SU-DHL-6 (cell line): Measurements from ENCODE around the gene RASGRF2.

Experiments
- H2AFZ ChIP-seq: fragments of 200-600 bp; sonication (generic); 2 replicates; pipeline ENCODE4 v1.6.1; 2014; ENCODE audit warnings: low read depth, mild to moderate bottlenecking, moderate library complexity, mixed read lengths, antibody characterized with exemption, low read length; ENCODE audit not compliant: severe bottlenecking
- H3F3A ChIP-seq: fragments of 200-600 bp; shearing (Covaris generic); 2 replicates; pipeline ENCODE4 v1.6.0; 2016; ENCODE audit warnings: antibody characterized with exemption, mild to moderate bottlenecking; ENCODE audit not compliant: insufficient read depth
- H3K27ac ChIP-seq: fragments of 200-600 bp; sonication (generic); 2 replicates; pipeline ENCODE4 v1.5.1; 2016; ENCODE audit warnings: low read depth, mild to moderate bottlenecking, low read length, moderate library complexity, mixed read lengths
- H3K27me3 ChIP-seq: fragments of 200-600 bp; sonication (generic), shearing (Covaris generic); 2 replicates; pipeline ENCODE4 v1.6.0; 2014; ENCODE audit warnings: mild to moderate bottlenecking, low read length
- H3K36me3 ChIP-seq: fragments of 200-600 bp; sonication (generic); 2 replicates; pipeline ENCODE4 v1.6.1; 2014; ENCODE audit warnings: mild to moderate bottlenecking, low read length, mixed read lengths
- H3K4me2 ChIP-seq: fragments of 300-600, 200-600 bp; shearing (Covaris generic), sonication (generic); 2 replicates; pipeline ENCODE4 v1.6.0; 2014; ENCODE audit warnings: low read length, low read depth, mild to moderate bottlenecking; ENCODE audit not compliant: poor library complexity, severe bottlenecking
- H3K4me3 ChIP-seq: fragments of 200-600 bp; sonication (generic); 2 replicates; pipeline ENCODE4 v1.5.1; 2014; ENCODE audit warnings: antibody characterized with exemption, low read length, mild to moderate bottlenecking, mixed read lengths; ENCODE audit not compliant: insufficient read depth, poor library complexity, severe bottlenecking
- H3K79me2 ChIP-seq: fragments of 200-600 bp; sonication (generic); 2 replicates; pipeline ENCODE4 v1.6.1; 2014; ENCODE audit warnings: mild to moderate bottlenecking, low read length, moderate library complexity; ENCODE audit not compliant: insufficient read depth
- H3K9ac ChIP-seq: fragments of 200-600 bp; sonication (generic); 2 replicates; pipeline ENCODE4 v1.7.0; 2014; ENCODE audit warnings: mild to moderate bottlenecking, low read length
- H3K9me2 ChIP-seq: fragments of 200-600 bp; sonication (generic); replicated peaks from 2 replicates; pipeline ENCODE4 v1.6.1; 2014; ENCODE audit warnings: low read length; ENCODE audit not compliant: insufficient read depth
- H3K9me3 ChIP-seq: fragments of 200-600 bp; sonication (generic); 2 replicates; pipeline ENCODE4 v1.6.1; 2014; ENCODE audit warnings: low read length, mixed read lengths; ENCODE audit not compliant: insufficient read depth
- H4K20me1 ChIP-seq: fragments of 200-600 bp; sonication (generic); 2 replicates; pipeline ENCODE4 v1.6.1; 2014; ENCODE audit warnings: low read depth, mild to moderate bottlenecking, antibody characterized with exemption, low read length, moderate library complexity, mixed read lengths
- CTCF ChIP-seq: fragments of 200-600 bp; sonication (generic); IDR thresholded peaks from one replicate; pipeline ENCODE4 v1.5.1; 2017; ENCODE audit warnings: antibody characterized with exemption, mild to moderate bottlenecking, low read length, moderate library complexity; ENCODE audit not compliant: insufficient read depth, poor library complexity, severe bottlenecking
- EZH2phosphoT487 ChIP-seq: fragments of 200-600 bp; sonication (generic), shearing (Covaris generic); conservative IDR thresholded peaks from 2 replicates; pipeline ENCODE4 v1.6.1; 2018; ENCODE audit warnings: mild to moderate bottlenecking, antibody characterized with exemption, low read length, moderate library complexity, mixed read lengths

The RASGRF2 gene

GRCh38 chr5:80916676-80917075 is 43.5 kb upstream of the RASGRF2 start:
- Histone ChIP-seq H2AFZ (no peak overlapping the region), H3K36me3 (no peaks in the 10 kb centered on the region), H3K27me3 (no peaks in the 10 kb centered on the region), H3K9me2 (no peaks in the 10 kb centered on the region), H3K79me2 (no peaks in the 10 kb centered on the region), H3F3A (no peaks in the 10 kb centered on the region), H3K9me3 (no peaks in the 10 kb centered on the region), H3K4me2 (no peak overlapping the region), H4K20me1 (no peaks in the 10 kb centered on the region), H3K4me3 (no peak overlapping the region), H3K9ac (no peak overlapping the region), H3K27ac (no peak overlapping the region)
- TF ChIP-seq EZH2phosphoT487, result no peak
- no peak for TF ChIP-seq CTCF

- TF ChIP-seq EZH2phosphoT487 (no peak), CTCF (no peak)
- no peak overlapping the region for H3K27ac ChIP-seq
Measured at GRCh38 chr5:80917631-80918030, 42.5 kb upstream of the RASGRF2 start.

GRCh38 chr5:80919678-80920196 is 40.4 kb upstream of the RASGRF2 start:
- Histone ChIP-seq H3K9me2 (no peaks in the 10 kb centered on the region), H3K27ac (no peak overlapping the region), H4K20me1 (no peaks in the 10 kb centered on the region), H3K27me3 (no peaks in the 10 kb centered on the region), H3K36me3 (no peaks in the 10 kb centered on the region), H3K9ac (no peak overlapping the region), H3F3A (no peaks in the 10 kb centered on the region), H3K4me2 (no peak overlapping the region), H3K4me3 (no peak overlapping the region), H2AFZ (no peak overlapping the region), H3K9me3 (no peaks in the 10 kb centered on the region), H3K79me2 (no peaks in the 10 kb centered on the region)
- TF ChIP-seq CTCF (no peak), EZH2phosphoT487 (no peak)

More at GRCh38 chr5:80917631-80918030, 42.5 kb upstream of the RASGRF2 start:
- H4K20me1 ChIP-seq, result no peaks in the 10 kb centered on the region
- no peaks in the 10 kb centered on the region for H3K36me3 ChIP-seq
- H2AFZ ChIP-seq, result no peak overlapping the region
- H3K9me3 ChIP-seq, result no peaks in the 10 kb centered on the region
- H3K9ac ChIP-seq, result no peak overlapping the region
- no peaks in the 10 kb centered on the region for H3K9me2 ChIP-seq
- no peak overlapping the region for H3K4me2 ChIP-seq
- no peaks in the 10 kb centered on the region for H3K27me3 ChIP-seq
- H3K4me3 ChIP-seq, result no peak overlapping the region
- H3K79me2 ChIP-seq, result no peaks in the 10 kb centered on the region
- H3F3A ChIP-seq, result no peaks in the 10 kb centered on the region
